HepG2 (cell line): Measurements from ENCODE around the gene MAN2A1. TPM values are rescaled to one million over a fixed set of nuclear protein-coding genes. Genes with fewer than 3 reads are reported as not detected.

Experiments used
- ATAC-seq: fragments of 200-7000 bp; cut with Tn5 transposase; 3 replicates; pipeline ENCODE4 v1.9.1; 2020; ENCODE audit warnings: mild to moderate bottlenecking, moderate library complexity
- BruUV-seq: library from RNA; stranded (reverse); fragments of 400-500 nt; replicated peaks from 2 replicates; lab custom pipeline; 2021; lab: Mats Ljungman, UMichigan
- CTCF ChIA-PET: fragments of 300-600 bp; formaldehyde crosslinking; extraction: SDS; loops from one replicate; lab custom pipeline; 2021; ENCODE audit warnings: low total read pairs, inconsistent platforms, low intra/inter-chr PET ratio; lab: Yijun Ruan, JAX
- POLR2A ChIA-PET: fragments of 350-600 bp; sonication (Branson Sonifier 250); formaldehyde crosslinking; loops from one replicate; lab custom pipeline; 2020; ENCODE audit warnings: antibody characterized with exemption, inconsistent platforms; lab: Yijun Ruan, JAX
- DNase-seq: peaks from one replicate; pipeline ENCODE4 v3.0.0-alpha.2; 2015; ENCODE audit warnings: low spot score
- FAIRE-seq: peaks from 3 replicates; lab custom pipeline; 2011; peaks lifted over from hg19 to GRCh38; lab: Jason Lieb, UNC
- H2AFZ ChIP-seq: one replicate; pipeline ENCODE4 v1.6.1; 2011; ENCODE audit warnings: low read length, inconsistent platforms
- H3K27ac ChIP-seq: fragments of 300-600 bp; 3 replicates; pipeline ENCODE4 v1.8.0; 2011; ENCODE audit warnings: mixed run types, mild to moderate bottlenecking, mixed read lengths, low read length, inconsistent platforms; ENCODE audit not compliant: insufficient read depth; ENCODE audit errors: extremely low read length
- H3K27me3 ChIP-seq, 2 experiments: fragments of 200-600 bp in 1 of 2; 2 replicates in 1 of 2; 3 replicates in 1 of 2; pipeline versions ENCODE4 v1.6.0 to v1.8.0; 2011; ENCODE audit warnings: low read length in 2 of 2, mild to moderate bottlenecking in 2 of 2, moderate library complexity in 2 of 2, inconsistent platforms in 1 of 2; ENCODE audit not compliant: insufficient read depth in 2 of 2, control insufficient read depth in 1 of 2
- H3K36me3 ChIP-seq, 2 experiments: fragments of 200-600 bp in 1 of 2; replicated peaks in 1 of 2; 2 replicates in 1 of 2; 3 replicates in 1 of 2; pipeline versions ENCODE4 v1.5.1 to v1.8.0; 2011; ENCODE audit warnings: low read length in 2 of 2, inconsistent platforms in 1 of 2; ENCODE audit not compliant: insufficient read depth in 2 of 2, control insufficient read depth in 1 of 2
- H3K4me1 ChIP-seq: 2 replicates; pipeline ENCODE4 v1.5.1; 2012; ENCODE audit warnings: low read length, inconsistent platforms; ENCODE audit not compliant: insufficient read depth
- H3K4me2 ChIP-seq: 2 replicates; pipeline ENCODE4 v1.6.0; 2011; ENCODE audit warnings: low read depth, low read length, inconsistent platforms
- H3K4me3 ChIP-seq, 3 experiments: fragments of 200-600 bp in 1 of 3; sonication (generic), shearing (Covaris generic) in 1 of 3; replicated peaks in 1 of 3; 2 replicates each; pipeline ENCODE4 v1.5.1; 2011 to 2016; ENCODE audit warnings: low read length in 3 of 3, inconsistent platforms in 2 of 3, low read depth in 2 of 3, mild to moderate bottlenecking in 2 of 3, control low read depth in 1 of 3, mixed read lengths in 1 of 3; ENCODE audit not compliant: insufficient read depth in 1 of 3
- H3K79me2 ChIP-seq: one replicate; pipeline ENCODE4 v1.6.1; 2011; ENCODE audit warnings: low read length, inconsistent platforms; ENCODE audit not compliant: insufficient read depth
- H3K9ac ChIP-seq: 2 replicates; pipeline ENCODE4 v1.6.0; 2011; ENCODE audit warnings: mild to moderate bottlenecking, low read depth, low read length, inconsistent platforms; ENCODE audit not compliant: insufficient read depth
- H3K9me3 ChIP-seq: 2 replicates; pipeline ENCODE4 v1.5.1; 2012; ENCODE audit warnings: mild to moderate bottlenecking, low read length
- H4K20me1 ChIP-seq: 2 replicates; pipeline ENCODE4 v1.6.0; 2011; ENCODE audit warnings: inconsistent platforms, mild to moderate bottlenecking, low read length, moderate library complexity; ENCODE audit not compliant: insufficient read depth
- AGO2 ChIP-seq: fragments of 200-400 bp; formaldehyde crosslinking; optimal IDR thresholded peaks from 2 replicates; pipeline ENCODE3; 2017; ENCODE audit warnings: mild to moderate bottlenecking, low read depth, low read length, moderate library complexity
- ATF7 ChIP-seq, 2 experiments: fragments of 450-650 bp in 1 of 2; sonication (generic) in 1 of 2; formaldehyde crosslinking in 1 of 2; IDR thresholded peaks; 2 replicates each; pipeline versions ENCODE4 v1.4.0 to v1.6.1; 2016 to 2020; ENCODE audit warnings: antibody characterized with exemption in 1 of 2, mild to moderate bottlenecking in 1 of 2, missing genetic modification reagents in 1 of 2
- GZF1 ChIP-seq: sonication (generic); formaldehyde crosslinking; IDR thresholded peaks from 2 replicates; pipeline ENCODE4 v1.5.1; 2020; ENCODE audit warnings: mild to moderate bottlenecking, missing genetic modification reagents
- HNRNPUL1 ChIP-seq: fragments of 200-400 bp; formaldehyde crosslinking; IDR thresholded peaks from 2 replicates; pipeline ENCODE4 v1.6.1; 2017; ENCODE audit warnings: low read depth, mild to moderate bottlenecking, low read length, moderate library complexity
- KAT7 ChIP-seq: IDR thresholded peaks from 2 replicates; pipeline ENCODE4 v1.6.1; 2018; ENCODE audit warnings: borderline replicate concordance, missing compliant biosample characterization
- KDM4B ChIP-seq: sonication (generic); formaldehyde crosslinking; IDR thresholded peaks from 2 replicates; pipeline ENCODE4 v1.4.0; 2020; ENCODE audit warnings: missing genetic modification reagents
- MIER2 ChIP-seq: IDR thresholded peaks from 2 replicates; pipeline ENCODE4 v1.6.1; 2016; ENCODE audit warnings: missing biosample characterization, missing genetic modification reagents
- NR2F2 ChIP-seq: IDR thresholded peaks from 2 replicates; pipeline ENCODE4 v1.6.1; 2012; ENCODE audit warnings: low read depth, inconsistent platforms, borderline replicate concordance
- RCOR2 ChIP-seq: IDR thresholded peaks from 2 replicates; pipeline ENCODE4 v1.6.1; 2016; ENCODE audit warnings: missing biosample characterization, missing genetic modification reagents
- SAFB2 ChIP-seq: sonication (generic); formaldehyde crosslinking; IDR thresholded peaks from 2 replicates; pipeline ENCODE4 v1.5.1; 2020; ENCODE audit warnings: missing genetic modification reagents, low read depth, mild to moderate bottlenecking, borderline replicate concordance
- TAF15 ChIP-seq: fragments of 200-400 bp; formaldehyde crosslinking; IDR thresholded peaks from one replicate; pipeline ENCODE4 v1.6.1; 2018; ENCODE audit warnings: mild to moderate bottlenecking, low read depth, low read length; ENCODE audit not compliant: poor library complexity, severe bottlenecking
- USF2 ChIP-seq, 2 experiments: sonication (generic) in 1 of 2; formaldehyde crosslinking in 1 of 2; IDR thresholded peaks; 2 replicates each; pipeline versions ENCODE4 v1.5.1 to v1.6.1; 2011 to 2020; ENCODE audit warnings: borderline replicate concordance in 1 of 2, low read depth in 1 of 2, low read length in 1 of 2, mild to moderate bottlenecking in 1 of 2, missing genetic modification reagents in 1 of 2, moderate library complexity in 1 of 2
- ZNF326 ChIP-seq: sonication (generic); formaldehyde crosslinking; IDR thresholded peaks from 2 replicates; pipeline ENCODE4 v1.4.0; 2020; ENCODE audit warnings: missing genetic modification reagents, borderline replicate concordance
- ZNF460 ChIP-seq: sonication (generic); formaldehyde crosslinking; IDR thresholded peaks from 2 replicates; pipeline ENCODE4 v1.5.1; 2020; ENCODE audit warnings: missing genetic modification reagents, mild to moderate bottlenecking, borderline replicate concordance
- ZNF510 ChIP-seq: sonication (generic); formaldehyde crosslinking; IDR thresholded peaks from 2 replicates; pipeline ENCODE4 v1.4.0; 2020; ENCODE audit warnings: low read depth, mild to moderate bottlenecking, missing genetic modification reagents
- WGBS: methylation state at CpG from one replicate; pipeline ENCODE4 v1.1.6; 2017; ENCODE audit warnings: low lambda C conversion rate; 5-methylcytosine and 5-hydroxymethylcytosine counted together
- in situ Hi-C: cut with HindIII; loops from 2 replicates; pipeline ENCODE4 v1.10.0; 2017; ENCODE audit warnings: low pct_unique_long_range_greater_than_20kb; ENCODE audit not compliant: extremely low pct_ligation_motif_present
- intact Hi-C: fragments of 100-400 bp; cut with micrococcal nuclease; formaldehyde crosslinking; loops from one replicate; pipeline ENCODE4 v1.10.0; 2022; ENCODE audit not compliant: unreplicated experiment
- polyA plus RNA-seq, 8 experiments: library from polyadenylated mRNA; depleted of rRNA in 3 of 8; stranded (reverse) in 7 of 8; unstranded in 1 of 8; fragments of >200 nt; fragmentation: Illumina TruSeq in 4 of 8; extraction: Trizol in 4 of 8; gene quantifications; 2 replicates each; pipeline versions ENCODE4 v1.2.1 to v1.2.3, GENCODE V29; 2011 to 2016; ENCODE audit warnings: low read depth in 4 of 8, missing spikeins in 1 of 8, mixed read lengths in 1 of 8; ENCODE audit not compliant: insufficient read depth in 1 of 8
- total RNA-seq, 5 experiments: library from RNA; depleted of rRNA; stranded (reverse); fragments of >200 nt; fragmentation: Illumina TruSeq; extraction: Trizol; gene quantifications; 2 replicates each; pipeline ENCODE4 v1.2.3, GENCODE V29; 2016; ENCODE audit warnings: low read depth in 1 of 5

MAN2A1 gene
- total and polyA plus RNA-seq, 2 of the 13 experiments (the other 11 are each of a cell fraction or from before 2014, with no cell fraction given) = 56.2 to 80.5 TPM

GRCh38 chr5:109916481-109917153 lies 226.9 kb downstream of the MAN2A1 start:
- DNase-seq (no peak), ATAC-seq (no peak), FAIRE-seq (no peak)
- Histone ChIP-seq H3K9ac (no peak overlapping the region), H3K27me3 (no peaks in the 10 kb centered on the region), H2AFZ (no peak overlapping the region), H3K4me3 (no peak overlapping the region), H3K79me2 (no peaks in the 10 kb centered on the region), H3K4me2 (no peak overlapping the region), H4K20me1 (no peaks in the 10 kb centered on the region), H3K4me1 (peaks cover 5% of the 10 kb centered on the region), H3K36me3 (no peaks in the 10 kb centered on the region), H3K9me3 (no peaks in the 10 kb centered on the region), H3K27ac (no peak overlapping the region)
- in situ Hi-C loops (no loop called here), intact Hi-C loops (no loop called here)
- ChIA-PET POLR2A (no interaction called here), CTCF (no interaction called here)
- 99% methylated on average over 4 of the region's 4 CpGs for WGBS
- no TSS peak for BruUV-seq
- TF ChIP-seq GZF1 (CRISPR knock-in tag) (no peak), HNRNPUL1 (no peak), USF2 (IDR thresholded peaks at IDR 0.05; ENCODE audit: low read depth, low read length) (no peak), USF2 (CRISPR knock-in tag; IDR thresholded peaks at IDR 0.05; ENCODE audit: borderline replicate concordance) (no peak), ZNF326 (CRISPR knock-in tag) (no peak), MIER2 (no peak), NR2F2 (no peak), KAT7 (CRISPR knock-in tag) (no peak), SAFB2 (CRISPR knock-in tag) (no peak), ATF7 (IDR thresholded peaks at IDR 0.05) (no peak), ATF7 (CRISPR knock-in tag; IDR thresholded peaks at IDR 0.05) (no peak), RCOR2 (no peak), ZNF510 (CRISPR knock-in tag) (no peak), TAF15 (no peak), ZNF460 (CRISPR knock-in tag) (no peak), AGO2 (no peak), KDM4B (CRISPR knock-in tag) (no peak)
